Stimulated activated CD4-positive, alpha-beta T cell treated with anti-CD3 and anti-CD28 coated beads, Interleukin-15, amount 100 ng/mL, for 48 hours (primary cell): ENCODE data around the gene CGB2.
"Not testable (repeated sequence)": the region's sequence is repeated elsewhere in the genome, so short reads cannot be mapped to it uniquely, and the experiment has no call there.

Experiments
- DNase-seq, 2 donors: peaks; one replicate each; pipeline ENCODE4 v3.0.0-alpha.2; 2020; ENCODE audit warnings: low read depth in 2 of 2

The CGB2 gene

DNA sequence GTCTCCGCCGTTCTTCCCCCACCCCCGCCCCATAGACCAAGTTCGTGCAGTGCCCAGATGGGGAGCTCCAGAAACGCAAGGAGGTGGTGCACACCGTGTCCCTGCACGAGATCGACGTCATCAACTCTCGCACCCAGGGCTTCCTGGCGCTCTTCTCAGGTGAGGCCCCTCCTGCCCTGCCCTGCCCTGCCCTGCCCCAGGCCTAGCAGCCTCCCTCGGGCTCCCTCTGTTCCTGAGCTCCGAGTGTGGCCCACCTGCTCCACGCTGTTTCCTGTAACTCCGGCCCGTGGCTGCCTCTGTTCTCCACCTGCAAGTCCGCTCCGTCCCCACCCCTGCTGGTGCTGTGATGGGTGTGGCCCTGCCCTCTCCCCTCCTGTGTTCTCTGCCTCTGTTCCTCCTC is 21.2 kb upstream of the CGB2 start:
- no peak for DNase-seq

DNA sequence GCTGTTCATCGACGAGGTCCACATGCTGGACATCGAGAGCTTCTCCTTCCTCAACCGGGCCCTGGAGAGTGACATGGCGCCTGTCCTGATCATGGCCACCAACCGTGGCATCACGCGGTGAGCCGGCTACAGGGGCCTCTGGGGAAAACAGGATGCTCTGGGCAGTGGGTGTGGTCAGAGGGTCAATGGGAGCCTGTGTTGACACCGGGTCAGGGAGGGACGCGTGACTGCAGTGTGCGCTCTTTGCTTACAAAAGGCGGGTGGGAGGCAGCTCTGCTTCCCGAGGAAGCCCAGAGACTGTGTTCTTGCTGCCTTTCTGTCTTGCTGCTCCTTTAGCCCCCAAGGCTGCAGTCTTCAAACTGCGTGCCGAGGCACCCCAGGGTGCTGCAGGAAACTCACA is 20.5 kb upstream of the CGB2 start:
- no peak for DNase-seq

DNA sequence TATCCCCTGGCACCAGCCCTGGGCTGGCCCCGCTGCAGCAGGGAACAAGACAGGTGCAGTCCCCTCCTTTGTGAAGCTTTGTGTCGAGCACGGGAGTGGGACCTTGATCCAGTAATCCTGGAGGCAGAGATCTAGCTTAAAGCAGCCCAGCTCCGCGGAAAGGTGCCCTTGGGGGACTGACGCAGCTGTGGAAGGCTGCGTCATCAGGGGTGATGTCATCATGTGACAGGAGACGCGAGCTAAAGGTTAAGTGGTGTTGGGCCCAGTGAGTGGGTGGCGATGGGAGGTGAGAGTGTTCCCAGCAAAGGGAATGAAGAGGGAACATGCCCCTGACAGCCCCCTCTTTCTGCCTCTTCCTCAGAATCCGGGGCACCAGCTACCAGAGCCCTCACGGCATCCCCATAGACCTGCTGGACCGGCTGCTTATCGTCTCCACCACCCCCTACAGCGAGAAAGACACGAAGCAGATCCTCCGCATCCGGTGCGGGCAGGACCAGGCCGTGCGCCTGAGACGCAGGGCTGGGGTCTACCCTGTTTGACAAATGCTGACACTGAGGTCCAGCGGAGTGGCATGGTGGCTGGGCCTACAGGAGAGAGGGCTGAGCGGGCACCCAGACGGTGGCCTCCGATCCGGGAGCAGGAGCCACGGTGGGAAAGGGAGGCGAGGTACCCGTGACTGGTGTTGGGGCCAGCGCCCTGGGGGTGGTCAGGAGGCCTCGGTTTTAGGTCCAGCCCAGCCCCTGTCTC is 17.4 kb upstream of the CGB2 start:
- DNase-seq, result no peak

DNA sequence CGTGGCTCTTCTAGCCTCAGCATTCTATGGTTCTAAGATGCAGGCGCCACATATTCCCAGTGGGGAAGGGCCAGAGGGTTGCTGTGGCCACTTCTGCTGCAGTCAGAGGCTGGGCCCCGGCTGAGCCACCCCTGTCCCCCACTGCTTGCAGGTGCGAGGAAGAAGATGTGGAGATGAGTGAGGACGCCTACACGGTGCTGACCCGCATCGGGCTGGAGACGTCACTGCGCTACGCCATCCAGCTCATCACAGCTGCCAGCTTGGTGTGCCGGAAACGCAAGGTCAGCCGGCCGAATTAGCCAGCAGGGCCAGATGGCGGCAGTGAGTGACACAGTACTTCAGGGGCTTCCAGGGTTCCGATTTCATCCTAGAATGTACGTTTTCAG is 16.8 kb upstream of the CGB2 start:
- DNase-seq, result no peak

DNA sequence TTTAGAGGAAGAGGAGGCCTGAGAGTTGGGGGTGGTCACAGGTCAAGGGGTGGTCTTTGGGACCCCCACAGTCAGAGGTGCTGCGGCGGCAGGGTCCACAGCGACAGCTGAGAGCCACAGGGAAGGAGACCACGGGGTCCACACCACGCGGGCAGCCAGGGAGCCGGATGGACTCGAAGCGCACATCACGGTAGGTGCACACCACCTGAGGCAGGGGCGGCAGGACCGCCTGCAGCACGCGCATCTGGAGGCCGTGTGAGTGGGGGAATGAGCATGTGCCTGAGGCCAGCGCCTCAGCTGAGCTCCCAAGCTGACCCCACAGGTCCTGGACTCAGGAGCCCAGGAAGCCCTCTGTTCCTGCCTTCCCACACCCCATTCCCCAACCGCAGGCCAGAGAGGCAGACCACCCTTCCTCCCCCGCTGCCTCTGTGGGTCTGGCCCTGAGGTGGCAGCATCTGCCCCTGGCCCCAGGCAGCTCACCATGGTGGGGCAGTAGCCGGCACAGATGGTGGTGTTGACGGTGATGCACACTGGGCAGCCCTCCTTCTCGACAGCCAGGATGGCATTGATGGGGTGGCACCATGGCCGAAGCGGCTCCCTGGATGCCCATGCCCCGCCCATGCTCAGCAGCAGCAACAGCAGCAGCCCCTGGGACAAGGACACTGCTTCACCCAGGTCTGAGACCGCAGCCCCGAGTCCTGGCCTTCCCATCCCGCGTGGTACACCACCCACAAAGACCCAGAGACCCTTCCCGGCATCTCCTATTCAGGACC is 15.4 kb upstream of the CGB2 start:
- no peak for DNase-seq

DNA sequence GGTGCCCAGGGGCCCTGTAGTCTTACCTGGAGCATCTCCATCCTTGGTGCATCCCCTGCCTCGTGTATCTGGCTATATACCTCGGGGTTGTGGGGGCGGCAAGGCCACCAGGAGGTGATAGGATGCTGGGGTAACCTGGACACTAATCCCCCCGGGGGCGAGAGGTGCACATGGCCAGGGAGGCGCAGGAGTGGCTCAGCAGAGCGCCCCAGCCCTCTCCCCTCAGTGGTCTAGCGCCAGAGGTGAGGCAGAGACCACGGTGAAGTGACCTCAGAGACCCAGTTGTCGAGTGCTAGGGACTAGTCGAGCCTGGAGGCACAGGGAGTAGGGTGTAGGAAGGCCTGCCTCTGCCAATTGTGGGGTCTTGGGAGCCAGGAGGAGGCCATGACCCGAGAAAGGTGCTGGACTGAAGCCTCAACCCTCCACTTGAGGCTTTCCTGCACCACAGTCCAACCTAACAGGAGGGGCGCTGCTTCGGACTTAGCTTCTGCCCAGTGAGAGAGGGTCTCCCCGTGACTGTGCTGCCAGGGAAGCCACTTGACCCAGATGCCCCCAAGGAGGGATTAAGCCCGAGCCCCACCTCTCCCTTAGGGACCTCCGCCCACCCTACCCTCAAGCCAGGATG is 14.5 kb upstream of the CGB2 start, which contains the start of gene LHB:
LHB (minus strand) TSS at position 51 of the 625 bp plus-strand sequence; CDS start at position 41, 10 bp downstream.
- DNase-seq, result no peak

DNA sequence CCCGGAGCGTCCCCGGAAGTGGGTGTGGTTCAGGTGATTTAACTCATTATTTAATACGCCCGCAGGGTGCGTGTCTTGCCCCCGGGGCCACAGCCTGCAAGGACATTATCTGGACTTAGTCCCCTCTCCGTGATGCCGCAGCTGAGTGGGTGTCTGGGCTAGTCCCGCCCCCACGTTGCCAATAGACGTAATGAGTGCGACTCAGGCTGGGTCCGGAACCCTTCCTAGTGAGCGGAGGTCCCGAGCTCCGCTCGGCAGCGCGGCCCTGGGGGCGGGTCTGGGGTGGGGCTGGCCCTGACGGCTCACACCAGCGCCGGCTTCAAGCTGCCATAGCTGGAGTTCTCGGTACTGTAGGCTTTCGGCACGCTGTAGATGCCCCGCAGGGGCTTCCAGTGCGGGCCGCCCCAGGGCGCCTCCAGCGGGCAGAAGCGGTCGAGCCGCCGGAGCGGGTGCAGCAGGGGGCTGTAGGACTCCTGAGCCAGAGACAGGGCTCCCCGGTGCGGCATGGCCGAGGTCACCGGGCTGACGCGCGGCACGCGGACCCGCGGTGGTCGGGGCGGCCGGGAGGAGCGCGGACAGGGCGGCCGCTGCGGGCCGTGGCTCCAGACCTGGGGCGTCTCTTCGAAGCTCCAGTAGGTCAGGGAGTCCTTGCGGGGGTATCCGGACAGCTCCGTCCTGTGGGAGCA is 13.9 kb upstream of the CGB2 start:
- peak in 1 of 2 donors; percentile 46 for DNase-seq

DNA sequence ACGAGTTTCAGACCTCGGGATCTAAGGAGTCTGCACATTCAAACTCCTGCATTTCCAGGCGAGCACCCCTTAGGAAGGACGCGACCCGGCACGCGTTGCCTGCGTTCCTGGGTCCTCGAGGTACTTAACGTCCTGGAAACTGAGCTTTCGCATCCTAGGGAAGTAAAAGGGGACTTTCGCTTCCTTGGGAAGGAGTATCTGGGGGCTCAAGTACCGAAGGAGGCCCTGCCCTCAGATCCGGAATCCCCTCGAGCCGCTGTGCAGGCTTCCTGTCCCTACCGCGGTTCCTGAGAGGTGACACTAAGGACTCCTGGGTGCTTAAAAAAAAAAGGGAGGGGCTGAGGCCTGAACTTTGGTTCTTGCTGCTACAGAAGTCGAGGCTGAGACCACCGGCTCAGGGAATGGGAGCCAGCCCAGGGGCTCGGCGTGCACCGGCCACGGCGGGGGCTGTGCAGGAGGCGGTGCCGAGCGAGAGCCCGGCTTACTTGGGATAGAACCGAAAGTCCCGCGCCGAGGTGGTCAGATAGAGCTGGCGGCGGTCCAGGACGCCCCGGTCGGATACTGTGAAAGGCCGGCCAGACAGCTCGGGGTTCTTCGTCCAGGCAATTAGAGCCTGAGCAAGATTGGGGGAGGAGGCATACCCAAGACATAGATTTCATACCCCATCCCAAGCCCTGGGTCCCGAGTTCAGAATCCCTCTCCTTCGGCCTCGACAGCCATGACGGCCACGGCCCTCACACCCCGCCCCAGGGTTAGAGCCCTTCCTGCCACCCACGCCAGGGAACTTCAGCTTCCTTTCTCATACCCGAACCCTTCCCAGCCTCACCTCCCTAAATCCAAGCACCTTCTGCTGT is 13.1 kb upstream of the CGB2 start:
- DNase-seq, result not testable (repeated sequence)

DNA sequence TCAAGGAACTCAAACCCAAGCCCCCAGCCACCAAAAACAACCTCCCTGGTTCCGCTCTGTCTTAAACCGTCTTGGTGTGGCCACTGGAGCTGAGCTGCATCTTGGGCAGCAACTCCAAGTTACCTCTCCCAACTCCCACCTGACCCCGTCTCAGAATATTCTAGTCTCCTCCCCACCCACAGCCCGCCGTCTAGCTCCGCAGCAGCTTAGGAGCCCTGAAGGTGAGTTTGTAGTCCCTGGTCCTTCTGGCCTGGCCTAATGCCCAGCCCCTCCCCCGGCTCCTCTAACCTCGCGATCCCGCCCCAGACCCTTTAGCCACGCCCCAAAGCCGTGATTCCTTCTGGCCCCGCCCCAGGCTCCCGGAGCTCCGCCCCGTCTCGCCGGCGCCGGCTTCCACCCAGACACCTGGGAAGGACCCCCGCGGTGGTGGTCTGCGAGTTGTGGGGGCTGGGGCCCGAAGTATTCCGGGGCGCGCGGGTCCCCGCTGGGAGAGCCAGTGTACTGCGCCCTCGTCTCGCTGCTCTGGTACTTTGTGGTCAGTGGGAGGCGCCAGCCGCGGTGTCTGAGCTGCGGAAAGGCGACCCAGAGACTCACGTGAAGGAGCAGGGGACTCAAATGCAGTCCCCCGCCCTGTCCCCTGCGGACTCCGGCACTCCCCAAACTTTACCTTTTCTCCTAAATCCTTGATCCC is 12.3 kb upstream of the CGB2 start:
- DNase-seq, result peak; percentile 47 to 61

DNA sequence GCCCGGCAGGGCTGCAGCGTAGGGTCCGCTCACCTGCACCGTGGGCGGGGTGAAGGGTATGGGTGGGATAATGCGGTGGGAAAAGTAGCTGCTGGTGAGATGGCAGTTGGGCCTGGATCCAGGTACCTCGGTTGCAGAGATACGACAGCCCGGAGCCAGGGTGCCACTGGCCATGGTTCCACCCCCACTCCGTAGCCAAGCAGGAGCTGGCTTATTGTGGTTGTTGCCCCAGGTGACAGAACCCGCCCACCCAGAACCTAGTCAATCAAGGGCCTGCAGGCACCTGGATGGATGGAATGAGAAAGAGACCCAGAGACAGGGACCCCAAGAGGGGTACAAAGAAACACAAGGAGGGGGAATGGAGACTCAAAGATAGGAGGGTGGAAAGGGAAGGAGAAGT is 11.3 kb upstream of the CGB2 start:
- DNase-seq, result no peak

DNA sequence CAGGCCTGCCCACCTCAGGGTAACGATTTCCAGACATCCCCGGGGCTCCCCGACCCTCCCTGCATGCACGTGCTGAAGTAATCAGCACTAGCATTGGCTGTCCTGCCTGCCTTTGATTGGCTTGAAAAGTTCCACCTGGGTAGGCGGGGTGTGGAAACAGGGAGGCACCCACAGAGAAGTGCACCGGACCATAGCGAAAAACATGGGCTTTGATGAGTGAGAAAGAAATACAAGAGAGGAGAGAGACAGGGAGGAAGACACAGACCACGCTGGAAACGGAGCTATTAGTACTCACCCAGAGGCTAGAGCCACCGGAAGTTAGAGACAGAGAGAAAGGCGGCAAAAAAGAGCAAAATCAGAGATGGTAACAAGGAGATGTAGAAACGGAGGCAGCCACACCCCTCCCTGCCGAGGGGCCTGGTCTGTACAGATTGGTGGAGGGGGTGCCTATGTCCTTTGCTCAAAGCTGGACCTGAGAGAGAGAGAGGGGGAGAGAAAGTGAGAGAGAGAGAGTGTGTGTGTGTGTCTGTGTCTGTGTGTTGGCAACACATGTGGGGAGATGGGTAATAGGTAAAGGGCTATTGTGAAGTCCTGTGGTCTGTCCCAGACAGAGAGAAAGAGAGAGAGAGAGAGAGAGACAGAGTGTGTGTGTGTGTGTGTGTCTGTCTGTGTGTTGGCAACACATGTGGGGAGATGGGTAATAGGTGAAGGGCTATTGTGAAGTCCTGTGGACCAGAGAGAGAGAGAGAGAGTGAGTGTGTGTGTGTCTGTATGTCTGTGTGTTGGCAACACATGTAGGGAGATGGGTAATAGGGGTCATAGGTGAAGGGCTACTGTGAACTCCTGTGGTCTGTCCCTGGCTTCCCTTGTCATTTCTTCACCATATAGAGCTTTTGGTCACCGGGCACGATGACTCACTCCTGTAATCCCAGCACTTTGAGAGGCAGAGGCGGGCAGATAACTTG is 10.5 kb upstream of the CGB2 start:
- DNase-seq, result no peak

DNA sequence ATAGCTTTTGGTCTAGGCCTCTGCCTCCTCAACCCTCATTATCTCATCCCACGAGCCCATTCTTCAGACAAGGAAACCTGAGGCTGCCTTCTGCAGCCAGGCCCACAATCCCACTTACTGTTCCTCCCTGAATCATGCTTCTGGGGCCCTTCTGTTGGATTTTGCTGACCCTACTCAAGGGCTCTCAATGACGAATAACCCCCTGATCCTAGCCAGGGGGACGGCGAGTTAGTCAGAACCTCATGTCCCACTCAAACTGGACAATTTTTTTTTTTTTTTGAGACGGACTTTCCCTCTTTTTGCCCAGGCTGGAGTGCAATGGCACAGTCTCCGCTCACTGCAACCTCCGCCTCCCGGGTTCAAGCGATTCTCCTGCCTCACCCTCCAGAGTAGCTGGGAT is 9.6 kb upstream of the CGB2 start:
- no peak for DNase-seq

DNA sequence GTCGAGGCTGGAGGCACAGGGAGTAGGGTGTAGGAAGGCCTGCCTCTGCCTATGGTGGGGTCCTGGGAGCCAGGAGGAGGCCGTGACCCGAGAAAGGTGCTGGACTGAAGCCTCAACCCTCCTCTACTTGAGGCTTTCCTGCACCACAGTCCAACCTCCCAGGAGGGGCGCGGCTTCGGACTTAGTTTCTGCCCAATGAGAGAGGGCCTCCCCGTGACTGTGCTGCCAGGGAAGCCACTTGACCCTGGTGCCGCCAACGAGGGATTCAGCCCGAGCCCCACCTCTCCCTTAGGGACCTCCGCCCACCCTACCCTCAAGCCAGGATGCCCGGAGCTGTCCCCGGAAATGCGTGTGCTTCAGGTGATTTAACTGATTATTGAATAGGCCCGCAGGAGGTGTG is 7.5 kb upstream of the CGB2 start, which contains the start of gene CGB3:
CGB3 (minus strand) TSS at position 101 of the 400 bp plus-strand sequence. CDS start 362 bp downstream, outside the sequence.
- not testable (repeated sequence) for DNase-seq

DNA sequence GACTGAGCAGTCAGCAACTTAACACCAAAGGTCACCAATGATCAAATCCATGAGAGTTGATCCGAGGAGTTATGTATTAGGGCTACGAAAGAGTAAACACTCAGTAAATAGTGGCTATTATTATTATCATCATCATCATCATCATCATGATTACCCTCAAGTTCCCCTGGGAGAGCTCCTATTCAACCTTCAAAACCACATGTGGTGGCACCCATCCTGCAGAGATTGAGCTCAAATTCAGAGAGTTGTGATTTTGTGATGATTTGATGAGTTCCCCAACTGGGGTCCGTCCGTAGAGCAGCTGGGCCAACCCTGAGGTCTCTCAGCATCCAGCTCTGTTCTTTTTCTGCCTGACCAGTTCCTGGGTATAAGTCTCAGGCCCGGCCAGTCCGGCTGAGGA is 6.6 kb upstream of the CGB2 start:
- DNase-seq, result not testable (repeated sequence)

DNA sequence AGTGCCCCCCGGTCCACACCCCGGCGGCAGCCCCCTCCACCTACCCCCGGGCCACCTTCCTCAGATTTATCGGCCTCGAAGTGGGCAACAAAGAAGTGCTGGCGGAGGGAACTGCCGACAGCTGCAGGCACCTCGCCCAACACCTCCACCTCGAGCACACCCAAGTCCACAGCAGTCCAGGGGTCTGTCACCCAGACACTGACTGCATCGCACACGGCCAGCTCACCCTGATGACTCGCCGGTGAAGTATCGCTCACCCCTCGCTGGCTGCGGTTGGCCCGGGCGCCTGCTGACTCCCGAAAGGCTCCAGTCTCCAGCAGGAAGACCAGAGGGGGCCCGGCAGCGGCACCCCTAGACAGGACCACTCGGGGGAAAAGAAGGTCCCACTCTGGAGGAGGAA is 6.1 kb upstream of the CGB2 start:
- DNase-seq, result not testable (repeated sequence)

DNA sequence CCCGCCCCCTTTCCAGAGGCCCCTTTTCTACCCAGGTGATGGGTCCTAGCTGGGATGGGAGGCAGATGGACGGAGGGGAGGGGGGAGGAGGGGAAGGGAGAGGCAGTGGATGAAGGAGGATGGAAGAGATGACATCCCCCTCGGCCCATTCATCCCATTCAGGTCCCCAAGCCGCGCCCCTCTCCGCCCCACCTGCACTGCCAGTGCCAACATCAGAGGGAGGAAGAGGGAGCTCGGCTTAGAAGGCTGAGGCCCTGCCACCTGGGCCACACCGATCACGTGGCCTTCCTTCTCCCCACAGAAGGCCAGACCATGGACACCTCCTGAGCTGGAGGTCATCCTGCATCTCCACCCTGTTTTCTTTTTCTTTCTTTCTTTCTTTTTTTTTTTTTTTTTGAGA is 3.0 kb upstream of the CGB2 start:
- DNase-seq, result not testable (repeated sequence)

DNA sequence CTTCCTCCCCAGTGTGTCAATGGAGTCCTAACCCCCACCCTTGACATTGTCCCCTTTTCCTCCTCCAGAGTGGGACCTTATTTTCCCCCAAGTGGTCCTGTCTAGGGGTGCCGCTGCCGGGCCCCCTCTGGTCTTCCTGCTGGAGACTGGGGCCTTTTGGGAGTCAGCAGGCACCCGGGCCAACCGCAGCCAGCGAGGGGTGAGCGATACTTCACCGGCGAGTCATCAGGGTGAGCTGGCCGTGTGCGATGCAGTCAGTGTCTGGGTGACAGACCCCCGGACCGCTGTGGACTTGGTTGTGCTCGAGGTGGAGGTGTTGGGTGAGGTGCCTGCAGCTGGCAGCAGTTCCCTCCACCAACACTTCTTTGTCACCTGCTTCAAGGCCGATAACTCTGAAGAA is 1.9 kb upstream of the CGB2 start:
- not testable (repeated sequence) for DNase-seq

DNA sequence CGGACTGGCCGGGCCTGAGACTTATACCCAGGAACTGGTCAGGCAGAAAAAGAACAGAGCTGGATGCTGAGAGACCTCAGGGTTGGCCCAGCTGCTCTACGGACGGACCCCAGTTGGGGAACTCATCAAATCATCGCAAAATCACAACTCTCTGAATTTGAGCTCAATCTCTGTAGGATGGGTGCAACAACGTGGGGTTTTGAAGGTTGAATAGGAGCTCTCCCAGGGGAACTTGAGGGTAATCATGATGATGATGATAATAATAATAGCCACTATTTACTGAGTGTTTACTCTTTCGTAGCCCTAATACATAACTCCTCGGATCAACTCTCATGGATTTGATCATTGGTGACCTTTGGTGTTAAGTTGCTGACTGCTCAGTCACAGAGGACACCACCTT is 1.4 kb upstream of the CGB2 start:
- not testable (repeated sequence) for DNase-seq

DNA sequence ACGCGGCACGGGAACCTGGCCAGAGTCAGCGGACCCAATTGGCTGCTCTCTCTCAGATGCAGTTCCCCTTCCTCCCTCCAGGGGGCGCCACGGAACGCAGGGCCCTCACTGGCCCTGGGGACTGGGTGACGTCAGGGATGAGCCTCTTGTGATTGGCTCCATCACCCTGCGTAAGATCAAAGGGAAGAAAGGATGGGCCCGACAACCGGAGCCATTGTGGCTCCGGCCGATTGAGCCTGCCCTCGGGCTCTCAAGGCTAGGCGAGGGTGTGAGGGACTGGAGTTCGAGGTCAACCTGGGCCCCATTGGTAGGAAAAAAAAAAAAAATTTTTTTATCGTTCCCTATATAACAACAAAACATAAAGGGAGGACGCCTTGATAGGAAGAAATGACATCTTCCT is 5.1 kb downstream of the CGB2 start, which contains the start of gene CGB1:
CGB1 (minus strand) TSS at position 81 of the 400 bp plus-strand sequence. CDS start 184 bp downstream, outside the sequence.
- DNase-seq, result peak; percentile 60 to 68
